Gastroesophageal sphincter (tissue), 3 donors: ENCODE measurements around the gene PIK3C3.

Experiments used
- CTCF ChIP-seq, 4 experiments: fragments of 200-600 bp in 2 of 4; fragments of 450-650 bp in 2 of 4; sonication (generic) in 1 of 4; IDR thresholded peaks; one replicate each; pipeline ENCODE4 v1.5.1; 2017 to 2019; ENCODE audit warnings: antibody characterized with exemption in 4 of 4, mild to moderate bottlenecking in 2 of 4, moderate library complexity in 2 of 4
- POLR2A ChIP-seq, 2 donors: fragments of 450-650 bp; IDR thresholded peaks; one replicate each; pipeline ENCODE4 v1.6.1; 2017; ENCODE audit warnings: antibody characterized with exemption in 2 of 2, mild to moderate bottlenecking in 2 of 2, moderate library complexity in 1 of 2

DNA sequence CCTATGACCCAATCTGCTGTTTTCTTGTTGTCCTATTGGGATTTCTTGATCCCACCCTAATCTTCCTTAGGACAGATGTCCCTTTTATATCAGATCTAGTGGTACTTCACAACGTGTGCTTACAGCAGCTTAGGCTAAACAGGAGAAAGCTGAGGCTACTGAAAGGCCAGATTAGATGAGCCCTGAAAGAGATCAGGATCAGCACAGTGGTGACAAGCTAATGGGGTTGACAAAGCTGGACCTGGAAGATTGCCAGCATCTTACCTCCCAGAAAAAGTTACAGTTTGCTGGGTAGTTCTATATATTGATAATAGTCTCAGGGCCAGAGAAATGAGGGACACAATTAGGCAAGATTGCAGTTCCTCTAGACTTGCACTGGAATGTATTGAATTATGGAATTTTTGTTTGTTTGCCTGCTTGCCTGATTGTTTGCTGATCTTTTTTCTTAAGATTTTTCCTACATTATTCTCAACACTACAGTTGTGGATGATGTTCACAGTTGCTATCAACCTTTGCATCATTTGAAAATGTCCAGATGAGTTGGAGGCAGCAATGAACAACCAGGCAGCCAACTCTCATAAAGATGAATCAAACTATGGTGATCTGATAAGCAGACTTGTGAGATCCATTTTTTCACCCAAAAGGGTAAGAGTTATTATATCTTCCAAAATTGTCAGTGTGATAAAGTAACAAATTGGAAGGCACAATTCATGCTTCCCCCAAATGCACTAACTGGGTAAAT, 49.1 kb upstream of the PIK3C3 start:
- TF ChIP-seq CTCF (IDR thresholded peaks at IDR 0.05), result no peak
- TF ChIP-seq POLR2A (IDR thresholded peaks at IDR 0.05), result no peak
